HCT116 (cell line): ENCODE data around the gene TUBA1C. TPM values are rescaled to one million over a fixed set of nuclear protein-coding genes. Genes with fewer than 3 reads are reported as not detected.
A peak's percentile ranks its signal among the peaks of the same experiment; 100 is the strongest.

Experiments
- ATAC-seq: fragments of 200-7000 bp; cut with Tn5 transposase; 2 replicates; pipeline ENCODE4 v1.9.1; 2020; ENCODE audit warnings: mild to moderate bottlenecking, moderate library complexity
- BruUV-seq: library from RNA; stranded (reverse); fragments of 400-500 nt; replicated peaks from 2 replicates; lab custom pipeline; 2021; lab: Mats Ljungman, UMichigan
- CTCF ChIA-PET: fragments of 300-600 bp; sonication (Branson Sonifier 250); formaldehyde crosslinking; loops from one replicate; lab custom pipeline; 2021; ENCODE audit warnings: antibody characterized with exemption; lab: Charles Lee
- POLR2A ChIA-PET: fragments of 300-600, 350-600 bp; sonication (Branson Sonifier 250); formaldehyde crosslinking; loops from one replicate; lab custom pipeline; 2021; ENCODE audit warnings: antibody characterized with exemption; lab: Charles Lee
- RAD21 ChIA-PET, 2 experiments: fragments of 300-600 bp; sonication (Branson Sonifier 250); formaldehyde crosslinking; loops; one replicate each; lab custom pipeline; 2023; ENCODE audit warnings: low total read pairs in 2 of 2; ENCODE audit not compliant: uncharacterized antibody in 2 of 2, unreplicated experiment in 2 of 2, low non-redundant PET in 1 of 2; lab: Charles Lee
- DNase-seq: peaks from one replicate; pipeline ENCODE4 v3.0.0-alpha.2; 2010; ENCODE audit warnings: low read depth, low spot score
- H2AFZ ChIP-seq: fragments of 200-600 bp; shearing (Covaris generic), sonication (generic); 2 replicates; pipeline ENCODE4 v1.6.1; 2017; ENCODE audit warnings: low read depth, mixed run types, mixed read lengths, antibody characterized with exemption, low read length; ENCODE audit not compliant: poor library complexity, severe bottlenecking
- H3K27ac ChIP-seq: 2 replicates; pipeline ENCODE4 v1.5.1; 2012; ENCODE audit warnings: low read depth, low read length
- H3K27me3 ChIP-seq: fragments of 200-600 bp; sonication (generic); 2 replicates; pipeline ENCODE4 v1.6.1; 2016; ENCODE audit warnings: mixed run types, low read length, mixed read lengths; ENCODE audit not compliant: insufficient read depth
- H3K36me3 ChIP-seq, 2 experiments: fragments of 200-500 bp in 1 of 2; fragments of 200-600 bp in 1 of 2; sonication (Bioruptor generic) in 1 of 2; sonication (generic) in 1 of 2; 2 replicates each; pipeline versions ENCODE4 v1.5.1 to v1.6.1; 2014 to 2016; ENCODE audit warnings: low read length in 2 of 2, inconsistent platforms in 1 of 2, mixed read lengths in 1 of 2, mixed run types in 1 of 2; ENCODE audit not compliant: insufficient read depth in 2 of 2, control insufficient read depth in 1 of 2
- H3K4me1 ChIP-seq, 2 experiments: fragments of 200-600 bp in 1 of 2; sonication (generic) in 1 of 2; 2 replicates each; pipeline versions ENCODE4 v1.5.1 to v1.6.1; 2012 to 2017; ENCODE audit warnings: low read length in 2 of 2, inconsistent platforms in 1 of 2, mild to moderate bottlenecking in 1 of 2, mixed read lengths in 1 of 2, mixed run types in 1 of 2, moderate library complexity in 1 of 2; ENCODE audit not compliant: insufficient read depth in 2 of 2, control insufficient read depth in 1 of 2
- H3K4me2 ChIP-seq: fragments of 200-600 bp; sonication (generic); 2 replicates; pipeline ENCODE4 v1.6.1; 2017; ENCODE audit warnings: mixed run types, low read length, mixed read lengths
- H3K4me3 ChIP-seq, 2 experiments: fragments of 200-600 bp in 1 of 2; sonication (generic) in 1 of 2; replicated peaks in 1 of 2; 2 replicates each; pipeline ENCODE4 v1.5.1; 2011 to 2016; ENCODE audit warnings: low read length in 2 of 2, control low read depth in 1 of 2, low read depth in 1 of 2, mild to moderate bottlenecking in 1 of 2, mixed read lengths in 1 of 2, mixed run types in 1 of 2
- H3K79me2 ChIP-seq: fragments of 200-600 bp; sonication (generic); 2 replicates; pipeline ENCODE4 v1.6.1; 2017; ENCODE audit warnings: mild to moderate bottlenecking, mixed run types, low read length, moderate library complexity, mixed read lengths; ENCODE audit not compliant: insufficient read depth
- H3K9ac ChIP-seq: fragments of 200-600 bp; sonication (generic); 2 replicates; pipeline ENCODE4 v1.6.1; 2016; ENCODE audit warnings: low read length, mixed read lengths
- H3K9me2 ChIP-seq: fragments of 200-600 bp; sonication (generic), shearing (Covaris generic); 2 replicates; pipeline ENCODE4 v1.6.1; 2017; ENCODE audit warnings: mixed run types, mild to moderate bottlenecking, moderate library complexity; ENCODE audit not compliant: insufficient read depth
- H3K9me3 ChIP-seq, 2 experiments: fragments of 200-500 bp in 1 of 2; fragments of 200-600 bp in 1 of 2; sonication (Bioruptor generic) in 1 of 2; sonication (generic) in 1 of 2; 2 replicates each; pipeline ENCODE4 v1.6.1; 2014 to 2017; ENCODE audit warnings: low read length in 2 of 2, mixed read lengths in 2 of 2, inconsistent platforms in 1 of 2, low read depth in 1 of 2, mild to moderate bottlenecking in 1 of 2, mixed run types in 1 of 2, moderate library complexity in 1 of 2; ENCODE audit not compliant: control insufficient read depth in 1 of 2, insufficient read depth in 1 of 2
- H4K20me1 ChIP-seq: fragments of 200-600 bp; sonication (generic), shearing (Covaris generic); 2 replicates; pipeline ENCODE4 v1.6.1; 2017; ENCODE audit warnings: mixed run types, mild to moderate bottlenecking, moderate library complexity; ENCODE audit not compliant: insufficient read depth
- FOSL1 ChIP-seq: IDR thresholded peaks from 2 replicates; pipeline ENCODE4 v1.6.1; 2012; ENCODE audit warnings: low read depth
- JUND ChIP-seq: IDR thresholded peaks from 2 replicates; pipeline ENCODE4 v1.6.1; 2012
- POLR2AphosphoS5 ChIP-seq: IDR thresholded peaks from 2 replicates; pipeline ENCODE4 v1.6.1; 2011; ENCODE audit warnings: mild to moderate bottlenecking, low read depth, low read length, moderate library complexity
- SP1 ChIP-seq: IDR thresholded peaks from 2 replicates; pipeline ENCODE4 v1.6.1; 2012; ENCODE audit warnings: low read depth
- intact Hi-C: fragments of 100-400 bp; cut with micrococcal nuclease; formaldehyde crosslinking; loops from 2 replicates; pipeline ENCODE4 v1.10.0; 2022
- total RNA-seq: library from RNA; stranded (reverse); gene quantifications from one replicate; pipeline ENCODE4 v1.2.1, GENCODE V29; 2021; ENCODE audit not compliant: unreplicated experiment

Gene TUBA1C
- total RNA-seq, 1 experiment from 2014 or later, result 571 TPM

DNA sequence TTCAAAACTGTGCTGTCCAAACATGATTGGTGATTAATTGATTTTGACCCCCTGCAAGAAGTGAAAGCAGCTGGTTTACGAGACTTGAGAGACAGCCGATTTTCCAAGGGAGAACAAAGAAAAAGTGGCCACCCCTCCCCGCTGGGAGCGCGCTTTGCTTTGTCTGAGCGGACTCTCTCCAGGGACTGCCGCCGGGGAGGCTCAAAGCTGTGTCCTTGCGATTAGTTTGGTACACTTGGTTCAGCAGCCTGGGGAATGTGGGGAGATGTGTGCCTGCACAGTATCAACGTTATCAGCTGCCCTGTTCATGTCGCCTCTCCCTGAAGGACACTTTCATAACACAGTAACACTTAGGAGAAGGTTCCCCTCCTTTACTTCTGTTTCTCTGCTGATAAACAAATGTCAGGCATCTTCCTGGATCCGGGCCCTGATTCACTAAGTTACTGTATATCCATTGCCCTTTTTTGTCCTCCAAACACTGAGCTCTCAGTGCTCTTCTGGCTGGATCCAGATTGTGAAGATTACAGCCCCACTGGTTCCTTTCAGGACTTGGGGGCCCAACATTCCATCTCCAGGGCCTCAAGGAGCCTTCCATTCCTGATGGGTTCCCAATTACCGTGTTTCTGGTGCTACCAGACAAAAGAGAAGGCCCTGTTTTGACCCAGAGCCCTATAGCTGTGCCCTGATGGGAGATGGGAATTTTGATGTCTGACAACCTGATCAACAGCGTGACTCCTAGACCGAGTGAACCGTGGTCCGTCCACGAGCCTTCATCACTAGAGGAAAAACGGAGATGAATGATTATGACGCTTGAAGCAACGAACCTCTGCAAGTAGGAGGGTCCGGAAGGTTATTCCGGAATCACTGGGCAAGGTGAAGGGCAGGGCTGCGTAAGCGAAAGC, 31.7 kb upstream of the TUBA1C start:
- Histone ChIP-seq H3K9me3 (no peaks in the 10 kb centered on the region), H3K79me2 (no peaks in the 10 kb centered on the region), H3K9me2 (no peaks in the 10 kb centered on the region), H3K36me3 (no peaks in the 10 kb centered on the region), H3K4me2 (no peak overlapping the region), H3K4me3 (no peak overlapping the region), H4K20me1 (no peaks in the 10 kb centered on the region), H3K27ac (no peak overlapping the region), H2AFZ (no peak overlapping the region), H3K4me1 (peaks cover 4 to 17% of the 10 kb centered on the region in 2 experiments; a peak in 3 of 4 replicates), H3K27me3 (no peaks in the 10 kb centered on the region), H3K9ac (no peak overlapping the region)
- no TSS peak for BruUV-seq
- CTCF ChIA-PET, result interaction anchor here (1.0 to 2.7 kb wide), 2 partner anchors 145 kb away, joined by 4 to 15 read pairs; no protein-coding TSS in a partner anchor
- RAD21 ChIA-PET, result no interaction called here
- POLR2A ChIA-PET, result interaction anchor here (1.0 kb wide), 1 partner anchor 102 kb away, joined by 4 read pairs; the partner anchor contains the start of gene TUBA1B
- TF ChIP-seq JUND, result no peak
- TF ChIP-seq SP1, result no peak
- TF ChIP-seq FOSL1, result no peak
- DNase-seq (no peak), ATAC-seq (no peak)
- intact Hi-C loops, result loop anchor here (10.0 kb wide), 1 partner anchor 98 kb away; the partner anchor contains the start of gene TUBA1B

- Histone ChIP-seq H3K9me3 (no peaks in the 10 kb centered on the region), H3K4me2 (peak overlapping the region; percentile 82), H3K9ac (peak overlapping the region; percentile 60), H3K4me1 (peaks cover 4 to 17% of the 10 kb centered on the region in 2 experiments; a peak in 3 of 4 replicates), H3K27ac (peak overlapping the region; percentile 74), H3K79me2 (no peaks in the 10 kb centered on the region), H3K27me3 (no peaks in the 10 kb centered on the region), H3K4me3 (peak overlapping the region in 1 of 2 experiments; percentile 59; a peak in 2 of 4 replicates), H2AFZ (peak overlapping the region; percentile 100), H3K9me2 (no peaks in the 10 kb centered on the region), H4K20me1 (no peaks in the 10 kb centered on the region), H3K36me3 (no peaks in the 10 kb centered on the region)
- intact Hi-C loops, result loop anchor here (10.0 kb wide), 1 partner anchor 99 kb away; the partner anchor contains the start of gene TUBA1B
- RAD21 ChIA-PET, result no interaction called here
- CTCF ChIA-PET, result interaction anchor here (1.1 to 2.7 kb wide), 2 partner anchors 113 to 146 kb away, joined by 3 to 15 read pairs; no protein-coding TSS in a partner anchor
- DNase-seq (no peak), ATAC-seq (no peak)
- BruUV-seq, result TSS peak; percentile 67
- no peak for TF ChIP-seq POLR2AphosphoS5
- no peak for TF ChIP-seq FOSL1
- POLR2A ChIA-PET, result interaction anchor here (1.0 kb wide), 1 partner anchor 103 kb away, joined by 4 read pairs; the partner anchor contains the start of gene TUBA1B
Measured at GRCh38 chr12:49233842-49234526, 30.9 kb upstream of the TUBA1C start.
